Activated T-helper 17 cell treated with anti-CD3 and anti-CD28 coated beads, Interleukin-2, amount 50 U/mL, for 72 hours (primary cell): Measurements from ENCODE around the gene FUOM. TPM values are rescaled to one million over a fixed set of nuclear protein-coding genes. Genes with fewer than 3 reads are reported as not detected.
"Not testable (repeated sequence)": the region's sequence is repeated elsewhere in the genome, so short reads cannot be mapped to it uniquely, and the experiment has no call there.

Source experiments
- ATAC-seq: fragments of 150-1000 bp; cut with Tn5 transposase; replicated peaks from 2 replicates; pipeline ENCODE4 v1.10.0; 2021; ENCODE audit warnings: mild to moderate bottlenecking, moderate library complexity
- H3K27ac Mint-ChIP-seq: one replicate; pipeline ENCODE4 v1.8.0; 2022; ENCODE audit warnings: mixed read lengths
- H3K27me3 Mint-ChIP-seq: one replicate; pipeline ENCODE4 v1.8.0; 2022; ENCODE audit warnings: mixed read lengths
- H3K36me3 Mint-ChIP-seq: one replicate; pipeline ENCODE4 v1.8.0; 2022; ENCODE audit warnings: low read depth, mild to moderate bottlenecking, mixed read lengths
- H3K4me1 Mint-ChIP-seq: one replicate; pipeline ENCODE4 v1.8.0; 2022; ENCODE audit warnings: mixed read lengths
- H3K4me3 Mint-ChIP-seq: one replicate; pipeline ENCODE4 v1.8.0; 2022; ENCODE audit warnings: mild to moderate bottlenecking, mixed read lengths
- H3K9me3 Mint-ChIP-seq: one replicate; pipeline ENCODE4 v1.8.0; 2022; ENCODE audit warnings: mixed read lengths
- total RNA-seq, 2 donors: library from RNA; stranded (reverse); gene quantifications; one replicate each; pipeline ENCODE4 v1.2.3, GENCODE V29; 2022

FUOM gene
- total RNA-seq, 2 donors from 2014 or later, result 13.8 to 21.9 TPM

GRCh38 chr10:133327651-133328357 is 30.0 kb downstream of the FUOM start:
- ATAC-seq, result no peak
- Mint-ChIP-seq H3K9me3 (no peaks in the 10 kb centered on the region), H3K4me3 (no peak overlapping the region), H3K27me3 (peaks cover 8% of the 10 kb centered on the region), H3K27ac (no peak overlapping the region), H3K4me1 (no peaks in the 10 kb centered on the region), H3K36me3 (no peaks in the 10 kb centered on the region)

GRCh38 chr10:133326745-133327650 is 30.8 kb downstream of the FUOM start:
- Mint-ChIP-seq H3K4me1 (no peaks in the 10 kb centered on the region), H3K4me3 (no peak overlapping the region), H3K27me3 (peaks cover 8% of the 10 kb centered on the region), H3K9me3 (no peaks in the 10 kb centered on the region), H3K27ac (no peak overlapping the region), H3K36me3 (no peaks in the 10 kb centered on the region)
- ATAC-seq, result no peak

- H3K27me3 Mint-ChIP-seq, result peaks cover 8% of the 10 kb centered on the region
- no peak for ATAC-seq
- no peaks in the 10 kb centered on the region for H3K4me1 Mint-ChIP-seq
- peak overlapping the region; percentile 27 for H3K4me3 Mint-ChIP-seq
- no peak overlapping the region for H3K27ac Mint-ChIP-seq
- no peaks in the 10 kb centered on the region for H3K36me3 Mint-ChIP-seq
- no peaks in the 10 kb centered on the region for H3K9me3 Mint-ChIP-seq
Observed at GRCh38 chr10:133326223-133326551, 31.6 kb downstream of the FUOM start.

- Mint-ChIP-seq H3K4me1 (no peaks in the 10 kb centered on the region), H3K36me3 (no peaks in the 10 kb centered on the region), H3K4me3 (peak overlapping the region; percentile 58), H3K9me3 (no peaks in the 10 kb centered on the region), H3K27me3 (peaks cover 8% of the 10 kb centered on the region), H3K27ac (no peak overlapping the region)
- ATAC-seq, result peak; percentile 29
Observed at GRCh38 chr10:133325440-133326222, 32.2 kb downstream of the FUOM start.

- no peaks in the 10 kb centered on the region for H3K9me3 Mint-ChIP-seq
- H3K4me3 Mint-ChIP-seq, result peak overlapping the region; percentile 58
- peaks cover 12% of the 10 kb centered on the region for H3K27me3 Mint-ChIP-seq
- no peaks in the 10 kb centered on the region for H3K4me1 Mint-ChIP-seq
- no peak overlapping the region for H3K27ac Mint-ChIP-seq
- no peaks in the 10 kb centered on the region for H3K36me3 Mint-ChIP-seq
- ATAC-seq, result no peak
Observed at GRCh38 chr10:133324857-133325260, 33.0 kb downstream of the FUOM start.

GRCh38 chr10:133324198-133324792 is 33.5 kb downstream of the FUOM start:
- ATAC-seq, result peak; percentile 68
- Mint-ChIP-seq H3K4me3 (no peak overlapping the region), H3K36me3 (no peaks in the 10 kb centered on the region), H3K9me3 (no peaks in the 10 kb centered on the region), H3K27me3 (peaks cover 12% of the 10 kb centered on the region), H3K4me1 (peaks cover 2% of the 10 kb centered on the region), H3K27ac (no peak overlapping the region)

GRCh38 chr10:133322064-133322709 is 35.6 kb downstream of the FUOM start:
- not testable (repeated sequence) for ATAC-seq, H3K27ac Mint-ChIP-seq, H3K27me3 Mint-ChIP-seq, H3K4me3 Mint-ChIP-seq, H3K9me3 Mint-ChIP-seq, H3K4me1 Mint-ChIP-seq, H3K36me3 Mint-ChIP-seq

- not testable (repeated sequence) for H3K36me3 Mint-ChIP-seq, H3K4me3 Mint-ChIP-seq, H3K4me1 Mint-ChIP-seq, H3K9me3 Mint-ChIP-seq, H3K27ac Mint-ChIP-seq, H3K27me3 Mint-ChIP-seq, ATAC-seq
Observed at GRCh38 chr10:133320852-133321422, 36.9 kb downstream of the FUOM start.

GRCh38 chr10:133318494-133319127 is 39.2 kb downstream of the FUOM start:
- H3K4me3 Mint-ChIP-seq, result peak overlapping the region; percentile 20
- peaks cover 5% of the 10 kb centered on the region for H3K4me1 Mint-ChIP-seq

GRCh38 chr10:133316732-133317131 is 41.1 kb downstream of the FUOM start:
- Mint-ChIP-seq H3K27me3 (peaks cover 8% of the 10 kb centered on the region), H3K9me3 (no peaks in the 10 kb centered on the region), H3K36me3 (peaks cover 13% of the 10 kb centered on the region), H3K4me1 (peaks cover 5% of the 10 kb centered on the region), H3K4me3 (no peak overlapping the region), H3K27ac (no peak overlapping the region)
- no peak for ATAC-seq

More at GRCh38 chr10:133318494-133319127, 39.2 kb downstream of the FUOM start:
- H3K9me3 Mint-ChIP-seq, result no peaks in the 10 kb centered on the region
- no peaks in the 10 kb centered on the region for H3K36me3 Mint-ChIP-seq
- no peak overlapping the region for H3K27ac Mint-ChIP-seq
- ATAC-seq, result peak; percentile 98
- H3K27me3 Mint-ChIP-seq, result peaks cover 8% of the 10 kb centered on the region

GRCh38 chr10:133316266-133316665 is 41.6 kb downstream of the FUOM start:
- H3K9me3 Mint-ChIP-seq, result no peaks in the 10 kb centered on the region
- H3K27me3 Mint-ChIP-seq, result peaks cover 8% of the 10 kb centered on the region
- H3K27ac Mint-ChIP-seq, result no peak overlapping the region
- H3K36me3 Mint-ChIP-seq, result peaks cover 18% of the 10 kb centered on the region
- H3K4me1 Mint-ChIP-seq, result peaks cover 5% of the 10 kb centered on the region
- ATAC-seq, result no peak
- no peak overlapping the region for H3K4me3 Mint-ChIP-seq

- H3K27ac Mint-ChIP-seq, result no peak overlapping the region
- H3K27me3 Mint-ChIP-seq, result peaks cover 8% of the 10 kb centered on the region
- H3K36me3 Mint-ChIP-seq, result peaks cover 22% of the 10 kb centered on the region
- no peak for ATAC-seq
- H3K4me3 Mint-ChIP-seq, result no peak overlapping the region
- peaks cover 5% of the 10 kb centered on the region for H3K4me1 Mint-ChIP-seq
- no peaks in the 10 kb centered on the region for H3K9me3 Mint-ChIP-seq
Observed at GRCh38 chr10:133315847-133316246, 42.0 kb downstream of the FUOM start.

- no peaks in the 10 kb centered on the region for H3K9me3 Mint-ChIP-seq
- ATAC-seq, result no peak
- H3K36me3 Mint-ChIP-seq, result peaks cover 31% of the 10 kb centered on the region
- no peak overlapping the region for H3K27ac Mint-ChIP-seq
- no peak overlapping the region for H3K4me3 Mint-ChIP-seq
- peaks cover 3% of the 10 kb centered on the region for H3K27me3 Mint-ChIP-seq
- peaks cover 5% of the 10 kb centered on the region for H3K4me1 Mint-ChIP-seq
Observed at GRCh38 chr10:133314911-133315310, 42.9 kb downstream of the FUOM start.
